Lung (tissue), 12 donors: ENCODE measurements around the gene ITGA11. TPM values are rescaled to one million over a fixed set of nuclear protein-coding genes. Genes with fewer than 3 reads are reported as not detected.

Experiments used
- ATAC-seq: fragments of 200-7000 bp; cut with Tn5 transposase; one replicate; pipeline ENCODE4 v1.9.1; 2020; ENCODE audit warnings: moderate number of reproducible peaks; ENCODE audit not compliant: insufficient read depth, low FRiP score
- DNase-seq, 3 donors: peaks; one replicate each; pipeline ENCODE4 v3.0.0-alpha.2; 2013 to 2017
- H3K27ac ChIP-seq, 2 donors: one replicate each; pipeline ENCODE4 v1.5.1; 2013; ENCODE audit warnings: mild to moderate bottlenecking in 2 of 2, moderate library complexity in 2 of 2, control low read depth in 1 of 2, inconsistent platforms in 1 of 2, low read depth in 1 of 2, low read length in 1 of 2
- H3K27me3 ChIP-seq, 3 donors: one replicate each; pipeline ENCODE4 v1.5.1; 2013; ENCODE audit warnings: low read length in 2 of 3; ENCODE audit not compliant: control insufficient read depth in 3 of 3, insufficient read depth in 3 of 3
- H3K36me3 ChIP-seq, 4 donors: one replicate each; pipeline ENCODE4 v1.5.1; 2013; ENCODE audit warnings: low read length in 4 of 4, mild to moderate bottlenecking in 1 of 4, moderate library complexity in 1 of 4; ENCODE audit not compliant: control insufficient read depth in 4 of 4, insufficient read depth in 4 of 4
- H3K4me1 ChIP-seq, 5 donors: one replicate each; pipeline ENCODE4 v1.5.1; 2013; ENCODE audit warnings: low read length in 5 of 5, mild to moderate bottlenecking in 2 of 5, moderate library complexity in 1 of 5; ENCODE audit not compliant: control insufficient read depth in 5 of 5, insufficient read depth in 5 of 5
- H3K4me3 ChIP-seq: one replicate; pipeline ENCODE4 v1.5.1; 2013; ENCODE audit warnings: mild to moderate bottlenecking, control low read depth, moderate library complexity
- H3K9ac ChIP-seq, 2 donors: one replicate each; pipeline ENCODE4 v1.5.1; 2013; ENCODE audit warnings: low read length in 2 of 2, control low read depth in 1 of 2; ENCODE audit not compliant: insufficient read depth in 1 of 2
- H3K9me3 ChIP-seq, 4 donors: one replicate each; pipeline ENCODE4 v1.5.1; 2013; ENCODE audit warnings: low read length in 3 of 4, mild to moderate bottlenecking in 1 of 4, moderate library complexity in 1 of 4; ENCODE audit not compliant: control insufficient read depth in 4 of 4, insufficient read depth in 3 of 4
- CTCF ChIP-seq: IDR thresholded peaks from 2 replicates; pipeline ENCODE4 v1.5.1; 2012; ENCODE audit warnings: mild to moderate bottlenecking; ENCODE audit errors: control extremely low read depth, extremely low read depth
- WGBS, 2 donors: extraction: QIAGEN DNeasy Blood & Tissue Kit; methylation state at CpG; one replicate each; pipeline ENCODE4 v1.1.7; 2013; 5-methylcytosine and 5-hydroxymethylcytosine counted together
- polyA plus RNA-seq, 2 donors: library from polyadenylated mRNA; stranded (reverse); fragments of 200-250 nt; gene quantifications; one replicate each; pipeline ENCODE4 v1.2.1, GENCODE V29; 2013
- total RNA-seq, 2 donors: library from RNA; depleted of rRNA in 1 of 2; stranded (reverse); fragments of >200 nt in 1 of 2; gene quantifications; one replicate each; pipeline ENCODE4 v1.2.1, GENCODE V29; 2014 to 2021
- donor health status: control.
- donor health status: control.
- donor health status: Bipolar disorder and iron deficiency.
- donor health status: healthy.
- donor health status: DM: yes; HTN: yes; CAD: no.

The ITGA11 gene
- total and polyA plus RNA-seq, 4 donors: 0.35 to 1.8 (median 1.0) TPM

- Histone ChIP-seq H3K27ac (no peak overlapping the region), H3K36me3 (no peaks in the 10 kb centered on the region), H3K4me1 (peaks cover 0 to 12% (median 0%) of the 10 kb centered on the region in 5 donors), H3K9ac (no peak overlapping the region), H3K4me3 (no peak overlapping the region), H3K9me3 (no peaks in the 10 kb centered on the region), H3K27me3 (no peaks in the 10 kb centered on the region)
- DNase-seq (no peak), ATAC-seq (no peak)
- TF ChIP-seq CTCF: no peak
- WGBS, 2 donors: 95% methylated on average over 7 of the region's 7 CpGs
Measured at GRCh38 chr15:68415061-68415460, 16.9 kb downstream of the ITGA11 start.

GRCh38 chr15:68414591-68414990 is 17.4 kb downstream of the ITGA11 start:
- Histone ChIP-seq H3K4me3 (no peak overlapping the region), H3K9me3 (no peaks in the 10 kb centered on the region), H3K36me3 (no peaks in the 10 kb centered on the region), H3K27me3 (no peaks in the 10 kb centered on the region), H3K4me1 (peaks cover 0 to 12% (median 0%) of the 10 kb centered on the region in 5 donors), H3K27ac (no peak overlapping the region), H3K9ac (no peak overlapping the region)
- ATAC-seq (no peak), DNase-seq (no peak)
- WGBS, 2 donors: 86 to 90% methylated on average over 8 of the region's 8 CpGs
- no peak for TF ChIP-seq CTCF

DNA sequence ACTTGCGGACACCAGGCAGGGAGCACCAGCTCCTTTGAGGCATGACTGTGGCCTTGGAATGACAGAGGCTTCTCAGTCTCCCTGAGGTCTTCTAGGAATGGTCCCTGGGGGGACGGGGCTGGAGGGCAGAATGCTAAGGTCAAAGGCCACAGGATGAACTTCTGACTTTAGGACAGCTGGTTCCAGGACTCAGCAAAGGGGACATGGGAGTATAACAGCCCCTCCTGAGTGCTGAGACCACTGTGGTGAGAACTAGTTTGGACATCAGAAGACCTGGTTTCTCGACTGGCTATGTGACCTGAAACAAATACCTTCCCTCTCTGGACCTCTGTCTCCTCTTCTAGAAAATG is 17.8 kb downstream of the ITGA11 start:
- Histone ChIP-seq H3K36me3 (no peaks in the 10 kb centered on the region), H3K9me3 (no peaks in the 10 kb centered on the region), H3K4me3 (no peak overlapping the region), H3K27ac (no peak overlapping the region), H3K4me1 (peaks cover 0 to 12% (median 0%) of the 10 kb centered on the region in 5 donors), H3K27me3 (no peaks in the 10 kb centered on the region), H3K9ac (no peak overlapping the region)
- WGBS, 2 donors: 84 to 86% methylated on average over 3 of the region's 3 CpGs
- DNase-seq (no peak), ATAC-seq (no peak)
- TF ChIP-seq CTCF: no peak
